GM12878 (cell line): ENCODE results near the gene STAT5A. TPM values are rescaled to one million over a fixed set of nuclear protein-coding genes. Genes with fewer than 3 reads are reported as not detected.
A peak's percentile ranks its signal among the peaks of the same experiment; 100 is the strongest.

ENCODE experiments used
- BACH1 ChIP-seq: fragments of 450-650 bp; IDR thresholded peaks from 2 replicates; pipeline ENCODE4 v1.6.1; 2017; ENCODE audit warnings: mild to moderate bottlenecking, borderline replicate concordance
- BRCA1 ChIP-seq: IDR thresholded peaks from 2 replicates; pipeline ENCODE4 v1.6.1; 2011; ENCODE audit warnings: low read depth, low read length, improper control_type of control experiment
- CBFB ChIP-seq: IDR thresholded peaks from 2 replicates; pipeline ENCODE4 v1.6.1; 2016; ENCODE audit warnings: antibody characterized with exemption, low read depth
- CHD2 ChIP-seq: IDR thresholded peaks from 2 replicates; pipeline ENCODE4 v1.6.1; 2011; ENCODE audit warnings: low read depth, low read length, improper control_type of control experiment, borderline replicate concordance
- EED ChIP-seq: sonication (generic); IDR thresholded peaks from 2 replicates; pipeline ENCODE4 v1.6.1; 2016; ENCODE audit warnings: antibody characterized with exemption, low read depth
- JUNB ChIP-seq: IDR thresholded peaks from 2 replicates; pipeline ENCODE4 v1.6.1; 2016; ENCODE audit warnings: antibody characterized with exemption, mild to moderate bottlenecking
- MXI1 ChIP-seq: fragments of 150-350 bp; IDR thresholded peaks from 2 replicates; pipeline ENCODE4 v1.6.1; 2011; ENCODE audit warnings: low read depth, mild to moderate bottlenecking, inconsistent platforms, low read length, improper control_type of control experiment
- MYB ChIP-seq: fragments of 150-350 bp; IDR thresholded peaks from 2 replicates; pipeline ENCODE4 v1.6.1; 2014; ENCODE audit warnings: mild to moderate bottlenecking, low read depth, low read length, borderline replicate concordance
- POLR2AphosphoS2 ChIP-seq: IDR thresholded peaks from 2 replicates; pipeline ENCODE4 v1.6.1; 2011; ENCODE audit warnings: low read depth, mild to moderate bottlenecking, low read length, improper control_type of control experiment, moderate library complexity
- TCF12 ChIP-seq: IDR thresholded peaks from 2 replicates; pipeline ENCODE4 v1.6.1; 2011; ENCODE audit warnings: low read depth, mild to moderate bottlenecking, low read length
- TCF3 ChIP-seq: IDR thresholded peaks from 2 replicates; pipeline ENCODE4 v1.6.1; 2012; ENCODE audit warnings: low read depth, mild to moderate bottlenecking, low read length, borderline replicate concordance; ENCODE audit not compliant: insufficient read depth
- YY1 ChIP-seq: IDR thresholded peaks from 2 replicates; pipeline ENCODE4 v1.6.1; 2011; ENCODE audit warnings: low read depth, mild to moderate bottlenecking, low read length
- ZBTB11 ChIP-seq: fragments of 450-650 bp; formaldehyde crosslinking; IDR thresholded peaks from 2 replicates; pipeline ENCODE4 v1.5.0; 2022; ENCODE audit warnings: mild to moderate bottlenecking, missing genetic modification characterization
- polyA plus RNA-seq, 11 experiments: library from polyadenylated mRNA; depleted of rRNA in 4 of 11; unstranded in 6 of 11; stranded (reverse) in 5 of 11; fragments of >200 nt; fragmentation: Nextera tagmentation in 4 of 11; fragmentation: Illumina TruSeq in 1 of 11; extraction: Ambion mirVana in 4 of 11; extraction: Trizol in 1 of 11; gene quantifications; 1 replicate in 1 of 11; 2 replicates in 10 of 11; pipeline versions ENCODE4 v1.2.1 to v1.2.3, GENCODE V29; 2011 to 2016; ENCODE audit warnings: inconsistent platforms in 2 of 11, missing spikeins in 2 of 11, low read depth in 1 of 11
- total RNA-seq, 4 experiments: library from RNA; depleted of rRNA in 3 of 4; stranded (reverse); fragments of >200 nt in 3 of 4; fragmentation: Illumina TruSeq in 1 of 4; extraction: Trizol in 1 of 4; gene quantifications; 2 replicates each; pipeline versions ENCODE4 v1.2.1 to v1.2.3, GENCODE V29; 2013 to 2021
- TF ChIP-seq, protein P1 (sequence below): fragments of 450-650 bp; formaldehyde crosslinking; IDR thresholded peaks from 2 replicates; pipeline ENCODE4 v1.4.0; 2020; ENCODE audit warnings: mild to moderate bottlenecking, moderate library complexity

Gene STAT5A
- total and polyA plus RNA-seq, 10 of the 15 experiments (the other 5 are each of a cell fraction or from before 2014, with no cell fraction given): 14.8 to 86.4 (median 41.5) TPM

GRCh38 chr17:42287305-42287976 is 857 bp upstream of the STAT5A start (continued):
- TF ChIP-seq, protein P1, sequence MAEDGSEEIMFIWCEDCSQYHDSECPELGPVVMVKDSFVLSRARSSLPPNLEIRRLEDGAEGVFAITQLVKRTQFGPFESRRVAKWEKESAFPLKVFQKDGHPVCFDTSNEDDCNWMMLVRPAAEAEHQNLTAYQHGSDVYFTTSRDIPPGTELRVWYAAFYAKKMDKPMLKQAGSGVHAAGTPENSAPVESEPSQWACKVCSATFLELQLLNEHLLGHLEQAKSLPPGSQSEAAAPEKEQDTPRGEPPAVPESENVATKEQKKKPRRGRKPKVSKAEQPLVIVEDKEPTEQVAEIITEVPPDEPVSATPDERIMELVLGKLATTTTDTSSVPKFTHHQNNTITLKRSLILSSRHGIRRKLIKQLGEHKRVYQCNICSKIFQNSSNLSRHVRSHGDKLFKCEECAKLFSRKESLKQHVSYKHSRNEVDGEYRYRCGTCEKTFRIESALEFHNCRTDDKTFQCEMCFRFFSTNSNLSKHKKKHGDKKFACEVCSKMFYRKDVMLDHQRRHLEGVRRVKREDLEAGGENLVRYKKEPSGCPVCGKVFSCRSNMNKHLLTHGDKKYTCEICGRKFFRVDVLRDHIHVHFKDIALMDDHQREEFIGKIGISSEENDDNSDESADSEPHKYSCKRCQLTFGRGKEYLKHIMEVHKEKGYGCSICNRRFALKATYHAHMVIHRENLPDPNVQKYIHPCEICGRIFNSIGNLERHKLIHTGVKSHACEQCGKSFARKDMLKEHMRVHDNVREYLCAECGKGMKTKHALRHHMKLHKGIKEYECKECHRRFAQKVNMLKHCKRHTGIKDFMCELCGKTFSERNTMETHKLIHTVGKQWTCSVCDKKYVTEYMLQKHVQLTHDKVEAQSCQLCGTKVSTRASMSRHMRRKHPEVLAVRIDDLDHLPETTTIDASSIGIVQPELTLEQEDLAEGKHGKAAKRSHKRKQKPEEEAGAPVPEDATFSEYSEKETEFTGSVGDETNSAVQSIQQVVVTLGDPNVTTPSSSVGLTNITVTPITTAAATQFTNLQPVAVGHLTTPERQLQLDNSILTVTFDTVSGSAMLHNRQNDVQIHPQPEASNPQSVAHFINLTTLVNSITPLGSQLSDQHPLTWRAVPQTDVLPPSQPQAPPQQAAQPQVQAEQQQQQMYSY (CRISPR knock-in tag): no peak
- no peak for TF ChIP-seq YY1
- TF ChIP-seq MXI1: peak; percentile 20; the same call in 1 of the 2 replicates
- TF ChIP-seq CBFB: no peak
- TF ChIP-seq JUNB: no peak
- TF ChIP-seq POLR2AphosphoS2: 0 out of 2 replicates have a peak, but pooled peaks have one; percentile 42
- no peak for TF ChIP-seq BRCA1
- 0 out of 2 replicates have a peak, but pooled peaks have one; percentile 6 for TF ChIP-seq TCF12
- TF ChIP-seq MYB: no peak
- TF ChIP-seq BACH1: no peak
- no peak for TF ChIP-seq ZBTB11 (CRISPR knock-in tag)
- no peak for TF ChIP-seq TCF3
- TF ChIP-seq EED: no peak
- TF ChIP-seq CHD2: no peak
